UCSD-AML1 (cell line): ENCODE measurements around the gene ZNF69.
A peak's percentile ranks its signal among the peaks of the same experiment; 100 is the strongest.
"Not testable (repeated sequence)": the region's sequence is repeated elsewhere in the genome, so short reads cannot be mapped to it uniquely, and the experiment has no call there.

Source experiments
- DNase-seq: peaks from one replicate; lab custom pipeline; 2025; ENCODE audit not compliant: unreplicated experiment; lab: John Stamatoyannopoulos, UW

Gene ZNF69

GRCh38 chr19:11890634-11891033 is 3.1 kb downstream of the ZNF69 start:
- no peak for DNase-seq

GRCh38 chr19:11894851-11895250 is 7.3 kb downstream of the ZNF69 start:
- no peak for DNase-seq

DNA sequence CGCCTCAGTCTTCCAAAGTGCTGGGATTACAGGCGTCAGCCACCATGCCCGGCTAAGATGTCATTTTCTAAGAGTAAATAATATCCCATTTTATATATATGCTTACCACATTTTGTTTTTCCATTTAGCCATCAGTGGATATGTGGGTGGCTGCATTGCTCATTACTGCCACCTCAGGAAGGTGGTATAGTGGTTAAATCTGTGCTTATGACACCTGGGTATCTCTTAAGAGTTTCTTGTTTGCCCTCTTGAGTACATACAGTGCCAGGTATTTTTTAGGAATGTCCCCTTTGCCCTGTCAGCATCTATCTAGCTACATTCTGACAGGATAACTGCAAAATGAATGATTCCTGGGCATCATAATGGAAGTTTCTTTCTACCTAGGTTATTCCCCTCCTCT is 14.6 kb downstream of the ZNF69 start:
- no peak for DNase-seq

GRCh38 chr19:11905928-11906327 is 18.3 kb downstream of the ZNF69 start:
- DNase-seq, result no peak

- DNase-seq, result not testable (repeated sequence)
Observed at GRCh38 chr19:11911937-11912336, 24.4 kb downstream of the ZNF69 start.

DNA sequence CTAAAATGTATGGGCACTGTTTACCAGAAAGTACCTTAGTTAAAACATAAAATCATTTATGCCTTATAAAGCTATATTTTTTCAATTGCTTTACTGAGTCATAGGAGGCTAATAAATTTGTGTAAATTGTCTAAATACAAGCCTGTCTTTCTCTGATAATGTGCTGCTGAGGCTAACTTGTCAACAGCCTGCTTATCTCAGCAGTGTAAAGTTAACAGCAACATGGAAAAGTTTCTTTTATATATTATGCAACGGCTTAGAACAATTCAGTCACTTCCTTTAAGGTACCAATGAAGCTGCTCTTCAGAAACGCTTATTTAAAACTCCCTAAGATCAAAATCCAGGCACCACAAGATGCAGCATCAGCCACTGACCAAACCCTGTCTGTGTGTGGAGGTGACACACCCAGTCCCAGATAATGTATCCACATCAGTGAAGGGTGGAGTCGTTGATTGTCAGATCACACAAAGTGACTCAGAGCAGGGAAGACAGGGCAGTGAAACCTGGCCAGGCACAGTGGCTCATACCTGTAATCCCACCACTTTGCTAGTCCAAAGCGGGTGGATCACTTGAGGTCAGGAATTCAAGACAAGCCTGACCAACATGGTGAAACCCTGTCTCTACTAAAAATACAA is 27.0 kb downstream of the ZNF69 start:
- DNase-seq, result not testable (repeated sequence)

DNA sequence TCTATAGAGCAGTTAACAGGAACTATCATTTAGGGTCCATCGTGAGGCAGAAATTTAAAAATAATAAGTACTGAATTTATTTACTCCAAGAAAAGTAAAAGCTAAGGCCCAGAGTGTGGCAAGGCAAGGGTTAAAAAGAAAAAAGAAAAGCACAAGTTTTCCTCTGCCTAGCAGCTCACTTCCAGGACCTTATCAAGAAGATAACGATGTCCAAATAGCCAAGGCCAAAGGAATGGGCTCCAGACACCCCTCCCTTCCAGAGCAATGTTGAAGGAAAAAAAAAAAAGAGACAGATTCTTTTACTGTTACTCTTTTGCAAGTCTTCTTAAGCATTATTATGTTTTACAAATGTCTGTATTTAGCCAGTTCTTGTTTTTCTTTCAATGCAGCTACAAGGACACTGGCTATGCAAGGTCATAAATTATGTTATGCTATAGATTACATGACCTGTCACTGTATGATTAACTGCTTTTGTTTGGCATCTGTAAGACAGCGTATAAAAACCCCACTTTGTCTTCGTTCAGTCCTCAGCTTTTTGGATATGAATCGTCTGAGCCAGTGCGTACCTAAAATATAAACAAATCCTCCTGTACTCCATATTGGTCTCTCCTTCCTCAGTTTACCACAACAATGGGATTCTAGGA is 34.4 kb downstream of the ZNF69 start:
- DNase-seq, result no peak

- DNase-seq, result peak; percentile 89
Observed at GRCh38 chr19:11924886-11925650, 37.5 kb downstream of the ZNF69 start, which contains the start of gene ZNF700. TSS of gene ZNF700 (plus strand) at chr19:11925107. CDS start at chr19:11925211, 104 bp downstream.

DNA sequence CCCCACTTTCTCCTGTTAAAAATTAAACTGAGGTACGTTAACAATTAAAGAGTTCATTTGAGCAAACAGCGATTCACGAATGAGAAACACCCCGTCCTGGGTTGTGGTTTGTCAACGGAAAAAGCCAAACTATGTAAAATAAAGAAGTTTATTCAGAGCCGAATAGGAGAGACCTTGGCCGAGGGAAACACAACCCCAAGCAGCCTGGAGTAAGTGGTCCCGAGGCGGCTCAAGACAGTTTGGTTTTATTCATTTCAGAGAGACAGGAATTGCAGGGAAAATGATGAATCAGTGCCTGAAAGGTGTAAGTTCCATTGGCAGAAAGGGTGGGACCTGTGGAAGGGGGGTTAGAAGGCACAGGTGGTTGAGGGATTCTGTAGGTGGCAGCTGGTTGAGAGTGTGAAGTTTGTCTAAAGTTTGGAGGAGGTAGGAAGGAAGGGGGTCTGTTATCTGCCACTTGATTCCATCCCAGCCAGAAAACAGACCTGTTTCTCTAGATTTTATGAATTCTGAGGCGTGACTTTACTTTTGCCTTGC is 38.1 kb downstream of the ZNF69 start:
- not testable (repeated sequence) for DNase-seq

- no peak for DNase-seq
Observed at GRCh38 chr19:11927227-11927626, 39.6 kb downstream of the ZNF69 start.

GRCh38 chr19:11931051-11931450 is 43.5 kb downstream of the ZNF69 start:
- no peak for DNase-seq

DNA sequence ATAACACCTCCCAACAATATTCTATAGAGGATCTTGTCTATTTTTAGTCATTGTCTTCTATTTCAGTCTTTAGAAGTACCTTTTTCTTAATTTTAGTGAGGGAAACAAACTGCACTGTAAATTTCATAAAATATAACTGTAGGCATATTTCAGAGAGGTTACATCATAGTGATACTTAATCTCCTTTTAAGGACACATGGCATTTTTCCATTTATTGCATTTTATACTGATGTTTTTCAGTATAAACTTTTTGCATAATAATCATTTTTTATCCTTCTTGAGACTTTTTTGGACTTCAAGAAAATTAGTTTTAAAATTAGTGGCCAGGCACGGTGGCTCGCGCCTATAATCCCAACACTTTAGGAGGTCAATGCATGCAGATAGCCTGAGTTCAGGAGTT is 43.9 kb downstream of the ZNF69 start:
- no peak for DNase-seq

- DNase-seq, result not testable (repeated sequence)
Observed at GRCh38 chr19:11935829-11936228, 48.2 kb downstream of the ZNF69 start.

DNA sequence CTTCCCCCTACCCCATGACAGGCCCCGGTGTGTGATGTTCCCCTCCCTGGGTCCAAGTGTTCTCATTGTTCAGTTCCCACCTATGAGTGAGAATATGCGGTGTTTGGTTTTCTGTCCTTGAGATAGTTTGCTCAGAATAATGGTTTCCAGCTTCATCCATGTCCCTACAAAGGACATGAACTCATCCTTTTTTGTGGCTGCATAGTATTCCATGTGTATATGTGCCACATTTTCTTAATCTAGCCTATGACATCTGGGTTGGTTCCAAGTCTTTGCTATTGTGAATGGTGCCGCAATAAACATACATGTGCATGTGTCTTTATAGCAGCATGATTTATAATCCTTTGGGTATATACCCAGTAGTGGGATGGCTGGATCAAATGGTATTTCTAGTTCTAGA is 50.8 kb downstream of the ZNF69 start:
- not testable (repeated sequence) for DNase-seq

GRCh38 chr19:11941361-11941887 is 53.8 kb downstream of the ZNF69 start:
- not testable (repeated sequence) for DNase-seq

GRCh38 chr19:11942008-11942842 is 54.6 kb downstream of the ZNF69 start:
- DNase-seq, result no peak

GRCh38 chr19:11942843-11943108 is 55.2 kb downstream of the ZNF69 start:
- no peak for DNase-seq

- no peak for DNase-seq
Observed at GRCh38 chr19:11944656-11945055, 57.1 kb downstream of the ZNF69 start.

DNA sequence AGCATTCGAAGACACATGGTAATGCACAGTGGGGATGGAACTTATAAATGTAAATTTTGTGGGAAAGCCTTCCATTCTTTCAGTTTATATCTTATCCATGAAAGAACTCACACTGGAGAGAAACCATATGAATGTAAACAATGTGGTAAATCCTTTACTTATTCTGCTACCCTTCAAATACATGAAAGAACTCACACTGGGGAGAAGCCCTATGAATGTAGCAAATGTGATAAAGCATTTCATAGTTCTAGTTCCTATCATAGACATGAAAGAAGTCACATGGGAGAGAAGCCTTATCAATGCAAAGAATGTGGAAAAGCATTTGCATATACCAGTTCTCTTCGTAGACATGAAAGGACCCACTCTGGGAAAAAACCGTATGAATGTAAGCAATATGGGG is 61.1 kb downstream of the ZNF69 start:
- DNase-seq, result no peak

- DNase-seq, result no peak
Observed at GRCh38 chr19:11949201-11949600, 61.6 kb downstream of the ZNF69 start.

DNA sequence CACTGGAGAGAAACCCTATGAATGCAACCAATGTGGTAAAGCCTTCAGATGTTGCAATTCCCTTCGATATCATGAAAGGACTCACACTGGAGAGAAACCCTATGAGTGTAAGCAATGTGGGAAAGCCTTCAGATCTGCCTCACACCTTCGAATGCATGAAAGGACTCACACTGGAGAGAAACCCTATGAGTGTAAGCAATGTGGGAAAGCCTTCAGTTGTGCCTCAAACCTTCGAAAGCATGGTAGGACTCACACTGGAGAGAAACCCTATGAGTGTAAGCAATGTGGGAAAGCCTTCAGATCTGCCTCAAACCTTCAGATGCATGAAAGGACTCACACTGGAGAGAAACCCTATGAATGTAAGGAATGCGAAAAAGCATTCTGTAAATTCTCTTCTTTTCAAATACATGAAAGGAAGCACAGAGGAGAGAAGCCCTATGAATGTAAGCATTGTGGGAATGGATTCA is 62.1 kb downstream of the ZNF69 start:
- DNase-seq, result not testable (repeated sequence)
